HepG2 (cell line): ENCODE measurements around the gene CEACAM16. TPM values are rescaled to one million over a fixed set of nuclear protein-coding genes. Genes with fewer than 3 reads are reported as not detected.
A peak's percentile ranks its signal among the peaks of the same experiment; 100 is the strongest.

Experiments
- ARID2 ChIP-seq: sonication (generic); formaldehyde crosslinking; IDR thresholded peaks from 2 replicates; pipeline ENCODE4 v1.8.1; 2022; ENCODE audit warnings: mild to moderate bottlenecking, missing genetic modification reagents, borderline replicate concordance
- DR1 ChIP-seq: sonication (generic); formaldehyde crosslinking; IDR thresholded peaks from 2 replicates; pipeline ENCODE4 v1.8.0; 2021; ENCODE audit warnings: mild to moderate bottlenecking, missing genetic modification reagents, inconsistent platforms
- ELF3 ChIP-seq: IDR thresholded peaks from 2 replicates; pipeline ENCODE4 v1.6.1; 2016; ENCODE audit warnings: missing genetic modification reagents, missing compliant biosample characterization
- HNRNPLL ChIP-seq: fragments of 200-400 bp; formaldehyde crosslinking; IDR thresholded peaks from 2 replicates; pipeline ENCODE4 v1.6.1; 2017; ENCODE audit warnings: mild to moderate bottlenecking, low read depth, low read length; ENCODE audit not compliant: poor library complexity, severe bottlenecking
- KLF13 ChIP-seq: sonication (generic); formaldehyde crosslinking; IDR thresholded peaks from 2 replicates; pipeline ENCODE4 v1.4.0; 2020; ENCODE audit warnings: mild to moderate bottlenecking, missing genetic modification reagents
- RXRB ChIP-seq: IDR thresholded peaks from 2 replicates; pipeline ENCODE4 v1.6.1; 2016; ENCODE audit warnings: borderline replicate concordance, missing genetic modification reagents, missing compliant biosample characterization
- SALL1 ChIP-seq: sonication (generic); formaldehyde crosslinking; IDR thresholded peaks from 2 replicates; pipeline ENCODE4 v1.8.0; 2022; ENCODE audit warnings: mild to moderate bottlenecking, missing genetic modification reagents
- SPEN ChIP-seq: sonication (generic); formaldehyde crosslinking; IDR thresholded peaks from 2 replicates; pipeline ENCODE4 v1.5.1; 2020; ENCODE audit warnings: low read depth, mild to moderate bottlenecking, missing genetic modification reagents
- SRSF4 ChIP-seq: fragments of 200-400 bp; formaldehyde crosslinking; IDR thresholded peaks from one replicate; pipeline ENCODE4 v1.6.1; 2018; ENCODE audit warnings: mild to moderate bottlenecking, low read depth, low read length, moderate library complexity; ENCODE audit not compliant: poor library complexity, severe bottlenecking
- SSRP1 ChIP-seq: IDR thresholded peaks from 2 replicates; pipeline ENCODE4 v1.6.1; 2016; ENCODE audit warnings: control low read depth
- TP53 ChIP-seq: sonication (generic); formaldehyde crosslinking; conservative IDR thresholded peaks from 2 replicates; pipeline ENCODE4 v1.4.0; 2020; ENCODE audit warnings: missing genetic modification reagents
- ZBTB2 ChIP-seq: sonication (generic); formaldehyde crosslinking; IDR thresholded peaks from 2 replicates; pipeline ENCODE4 v1.8.0; 2022; ENCODE audit warnings: low read depth, missing genetic modification reagents
- ZBTB20 ChIP-seq: sonication (generic); formaldehyde crosslinking; IDR thresholded peaks from 2 replicates; pipeline ENCODE4 v1.8.1; 2023; ENCODE audit warnings: missing genetic modification reagents, low read depth, mild to moderate bottlenecking, borderline replicate concordance
- ZNF275 ChIP-seq: sonication (generic); formaldehyde crosslinking; IDR thresholded peaks from 2 replicates; pipeline ENCODE4 v1.8.0; 2022; ENCODE audit warnings: missing genetic modification reagents, mild to moderate bottlenecking, inconsistent platforms, borderline replicate concordance
- ZNF431 ChIP-seq: sonication (generic); formaldehyde crosslinking; IDR thresholded peaks from 2 replicates; pipeline ENCODE4 v1.9.0; 2022; ENCODE audit warnings: missing genetic modification reagents, low read depth, mild to moderate bottlenecking, borderline replicate concordance
- ZNF646 ChIP-seq: sonication (generic); formaldehyde crosslinking; IDR thresholded peaks from 2 replicates; pipeline ENCODE4 v1.9.0; 2021; ENCODE audit warnings: mild to moderate bottlenecking, missing genetic modification reagents
- ZNF83 ChIP-seq: sonication (generic); formaldehyde crosslinking; IDR thresholded peaks from 2 replicates; pipeline ENCODE4 v1.4.0; 2020; ENCODE audit warnings: missing genetic modification reagents, mild to moderate bottlenecking, borderline replicate concordance
- ZXDC ChIP-seq: sonication (generic); formaldehyde crosslinking; IDR thresholded peaks from 2 replicates; pipeline ENCODE4 v1.5.0; 2020; ENCODE audit warnings: mild to moderate bottlenecking, missing genetic modification reagents
- polyA plus RNA-seq, 8 experiments: library from polyadenylated mRNA; depleted of rRNA in 3 of 8; stranded (reverse) in 7 of 8; unstranded in 1 of 8; fragments of >200 nt; fragmentation: Illumina TruSeq in 4 of 8; extraction: Trizol in 4 of 8; gene quantifications; 2 replicates each; pipeline versions ENCODE4 v1.2.1 to v1.2.3, GENCODE V29; 2011 to 2016; ENCODE audit warnings: low read depth in 4 of 8, missing spikeins in 1 of 8, mixed read lengths in 1 of 8; ENCODE audit not compliant: insufficient read depth in 1 of 8
- total RNA-seq, 5 experiments: library from RNA; depleted of rRNA; stranded (reverse); fragments of >200 nt; fragmentation: Illumina TruSeq; extraction: Trizol; gene quantifications; 2 replicates each; pipeline ENCODE4 v1.2.3, GENCODE V29; 2016; ENCODE audit warnings: low read depth in 1 of 5

CEACAM16 gene
- total and polyA plus RNA-seq, 2 of the 13 experiments (the other 11 are each of a cell fraction or from before 2014, with no cell fraction given), result not detected

GRCh38 chr19:44740351-44740824 lies 41.4 kb downstream of the CEACAM16 start (continued):
- TF ChIP-seq ZNF646 (CRISPR knock-in tag) (no peak; the same call in 1 of the 2 replicates), ZBTB2 (no peak), KLF13 (CRISPR knock-in tag) (no peak), SSRP1 (CRISPR knock-in tag) (no peak), RXRB (CRISPR knock-in tag) (peak; percentile 60; the same call in 1 of the 2 replicates), ZNF83 (no peak), SPEN (CRISPR knock-in tag) (no peak), DR1 (no peak), ZBTB20 (CRISPR knock-in tag) (no peak), ARID2 (no peak), ZNF431 (CRISPR knock-in tag) (no peak), ZXDC (CRISPR knock-in tag) (0 out of 2 replicates have a peak, but pooled peaks have one; percentile 12), HNRNPLL (no peak), SRSF4 (no peak), TP53 (CRISPR knock-in tag) (no peak), ZNF275 (CRISPR knock-in tag) (no peak), SALL1 (CRISPR knock-in tag) (peak; percentile 75), ELF3 (CRISPR knock-in tag) (peak; percentile 16; the same call in 1 of the 2 replicates)
